Measurements from ENCODE around the gene PRKCE. TPM values are rescaled to one million over a fixed set of nuclear protein-coding genes. Genes with fewer than 3 reads are reported as not detected.

The PRKCE gene
- total and polyA plus RNA-seq, 2 of the 8 experiments (the other 6 are each of a cell fraction or from before 2014, with no cell fraction given): 0.54 to 2.1 TPM

DNA sequence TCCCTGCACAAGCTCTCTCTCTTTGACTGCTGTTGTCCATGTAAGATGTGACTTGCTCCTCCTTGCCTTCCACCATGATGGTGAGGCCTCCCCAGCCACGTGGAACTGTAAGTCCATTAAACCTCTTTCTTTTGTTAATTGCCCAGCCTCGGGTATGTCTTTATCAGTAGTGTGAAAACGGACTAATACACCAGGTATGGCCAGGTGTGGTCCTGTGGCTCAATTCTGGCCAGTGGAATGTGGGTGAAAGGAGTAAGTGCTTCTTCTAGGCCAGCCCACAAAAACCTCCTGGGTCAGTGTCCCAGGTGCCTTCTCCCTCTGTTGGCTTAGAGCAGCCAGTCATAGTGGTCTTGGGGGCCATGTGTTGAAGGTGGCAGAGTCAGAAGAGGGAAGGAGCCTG lies 57.0 kb downstream of the PRKCE start:
- FAIRE-seq: no peak
- H2BK15ac ChIP-seq (ENCODE audit: low read length): no peak overlapping the region

More for the DNA sequence above, 57.0 kb downstream of the PRKCE start:
- H2BK120ac ChIP-seq (replicated peaks; ENCODE audit: low read depth, low read length): no peak overlapping the region
- ChIA-PET POLR2A (ENCODE audit: partially characterized antibody) (no interaction called here), CTCF (ENCODE audit: partially characterized antibody) (interaction anchor here (0.6 to 1.2 kb wide), 5 partner anchors 21 to 656 kb away, joined by 3 to 4 read pairs (median 3); no protein-coding TSS in a partner anchor)
- H3K79me1 ChIP-seq (ENCODE audit: low read depth, low read length): no peaks in the 10 kb centered on the region
- no peaks in the 10 kb centered on the region for H3K9me3 ChIP-seq (ENCODE audit: insufficient read depth in 2 of 2, low read depth in 1 of 2, low read length in 1 of 2)
- no peak overlapping the region for H3K23ac ChIP-seq (ENCODE audit: insufficient read length)
- no peak overlapping the region for H2BK5ac ChIP-seq (ENCODE audit: low read depth, low read length)
- H3K36me3 ChIP-seq (ENCODE audit: control insufficient read depth in 2 of 4, insufficient read depth in 4 of 4, low read length in 3 of 4): no peaks in the 10 kb centered on the region
- H3K9ac ChIP-seq (replicated peaks in 1 of 4; ENCODE audit: extremely low read depth in 1 of 4, low read depth in 3 of 4, low read length in 3 of 4): no peak overlapping the region
- no peak overlapping the region for H4K91ac ChIP-seq (replicated peaks; ENCODE audit: insufficient read length, low read length)
- no peak overlapping the region for H2AFZ ChIP-seq (ENCODE audit: low read length)
- H3K18ac ChIP-seq (ENCODE audit: extremely low read depth, low read length): no peak overlapping the region
- no peaks in the 10 kb centered on the region for H3K23me2 ChIP-seq (ENCODE audit: low read depth, low read length)
- no peak overlapping the region for H4K8ac ChIP-seq (ENCODE audit: extremely low read depth, insufficient read depth, low read length)
- H3K14ac ChIP-seq (ENCODE audit: insufficient read length): no peak overlapping the region
- H3K27me3 ChIP-seq (replicated peaks in 1 of 4; ENCODE audit: control insufficient read depth in 3 of 4, extremely low read depth in 1 of 4, insufficient read depth in 3 of 4, low read length in 3 of 4): 0 out of 7 replicates have a peak, but pooled peaks cover 0 to 2% (median 0%) of the 10 kb centered on the region in 4 experiments
- WGBS, 2 experiments (ENCODE audit: extremely low coverage in 1 of 2, insufficient coverage in 1 of 2, insufficient read length in 1 of 2, insufficient replicate concordance in 2 of 2, low coverage in 1 of 2, low lambda C conversion rate in 2 of 2, missing lambda C conversion rate in 1 of 2): 70% methylated on average over 3 of the region's 3 CpGs; no CpG with 5 or more reads in 1 of the 2 experiments
- no peak overlapping the region for H3K27ac ChIP-seq (ENCODE audit: low read depth, low read length)
- no peak for DNase-seq (ENCODE audit: low read depth in 1 of 2, low spot score in 2 of 2)
- H3K4me3 ChIP-seq (ENCODE audit: extremely low read depth in 1 of 4, insufficient read depth in 2 of 4, low read depth in 3 of 4, low read length in 4 of 4): no peak overlapping the region
- H2AK5ac ChIP-seq (ENCODE audit: low read depth, low read length): no peak overlapping the region
- H2BK12ac ChIP-seq (ENCODE audit: low read depth, low read length): no peak overlapping the region
- H2BK20ac ChIP-seq (ENCODE audit: low read length): no peak overlapping the region
- 0 out of 7 replicates have a peak, but pooled peaks cover 0 to 2% (median 0%) of the 10 kb centered on the region in 4 experiments for H3K4me1 ChIP-seq (replicated peaks in 1 of 4; ENCODE audit: control insufficient read depth in 3 of 4, insufficient read depth in 4 of 4, low read length in 3 of 4)
- TF ChIP-seq TAF1 (IDR thresholded peaks at IDR 0.05; ENCODE audit: low read depth, low read length) (no peak), SIRT6 (IDR thresholded peaks at IDR 0.05; ENCODE audit: low read length) (no peak), TCF12 (IDR thresholded peaks at IDR 0.05; ENCODE audit: low read depth, low read length) (no peak), RFX5 (IDR thresholded peaks at IDR 0.05; ENCODE audit: borderline replicate concordance, low read depth, low read length) (no peak), ASH2L (IDR thresholded peaks at IDR 0.05; ENCODE audit: low read length) (no peak)
- no peaks in the 10 kb centered on the region for H3K79me2 ChIP-seq (ENCODE audit: control insufficient read depth in 1 of 2, insufficient read depth in 2 of 2, low read length in 2 of 2)
- no peak overlapping the region for H3K56ac ChIP-seq (replicated peaks; ENCODE audit: insufficient read length, low read depth, low read length)
- H4K5ac ChIP-seq (ENCODE audit: insufficient read length, low read depth, low read length): no peak overlapping the region
- H3K4me2 ChIP-seq (ENCODE audit: insufficient read depth in 1 of 2, low read depth in 2 of 2, low read length in 2 of 2): no peak overlapping the region
- no peak overlapping the region for H3K4ac ChIP-seq (replicated peaks; ENCODE audit: insufficient read length, low read depth, low read length)
- no peaks in the 10 kb centered on the region for H4K20me1 ChIP-seq (replicated peaks in 1 of 2; ENCODE audit: control insufficient read depth in 1 of 2, insufficient read depth in 2 of 2, low read length in 2 of 2)
